Thyroid gland (tissue), 4 donors: Measurements from ENCODE around the gene LARGE1.

Source experiments
- POLR2A ChIP-seq, 2 donors: fragments of 450-650 bp; IDR thresholded peaks; one replicate each; pipeline ENCODE4 v1.6.1; 2017; ENCODE audit warnings: antibody characterized with exemption in 2 of 2, mild to moderate bottlenecking in 2 of 2, moderate library complexity in 1 of 2
- TF ChIP-seq, protein P1 (sequence below), 6 experiments: fragments of 200-600 bp in 3 of 6; fragments of 450-650 bp in 3 of 6; sonication (generic) in 3 of 6; IDR thresholded peaks; one replicate each; pipeline ENCODE4 v1.5.1; 2016 to 2019; ENCODE audit warnings: antibody characterized with exemption in 6 of 6, mild to moderate bottlenecking in 2 of 6, inconsistent platforms in 1 of 6, moderate library complexity in 1 of 6

DNA sequence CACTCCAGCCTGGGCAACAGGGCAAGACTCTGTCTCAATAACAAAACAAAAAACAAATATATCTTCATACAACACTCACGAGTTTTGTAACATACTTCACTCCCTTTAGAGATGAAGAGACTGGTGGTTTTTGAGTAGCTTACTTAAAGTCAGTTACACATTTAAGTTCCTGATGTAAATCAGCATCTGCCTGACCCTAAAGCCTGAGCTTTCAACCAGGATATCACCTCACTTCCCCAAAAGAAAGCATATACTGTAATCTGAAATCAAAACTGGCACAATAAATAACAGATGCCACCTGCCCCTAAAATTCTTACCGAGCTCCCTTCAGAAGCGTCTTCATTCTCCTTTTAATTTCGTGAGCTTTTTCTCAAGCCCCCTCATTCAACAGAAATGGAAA lies 31.5 kb downstream of the LARGE1 start:
- TF ChIP-seq POLR2A (IDR thresholded peaks at IDR 0.05), result no peak
- TF ChIP-seq, protein P1, sequence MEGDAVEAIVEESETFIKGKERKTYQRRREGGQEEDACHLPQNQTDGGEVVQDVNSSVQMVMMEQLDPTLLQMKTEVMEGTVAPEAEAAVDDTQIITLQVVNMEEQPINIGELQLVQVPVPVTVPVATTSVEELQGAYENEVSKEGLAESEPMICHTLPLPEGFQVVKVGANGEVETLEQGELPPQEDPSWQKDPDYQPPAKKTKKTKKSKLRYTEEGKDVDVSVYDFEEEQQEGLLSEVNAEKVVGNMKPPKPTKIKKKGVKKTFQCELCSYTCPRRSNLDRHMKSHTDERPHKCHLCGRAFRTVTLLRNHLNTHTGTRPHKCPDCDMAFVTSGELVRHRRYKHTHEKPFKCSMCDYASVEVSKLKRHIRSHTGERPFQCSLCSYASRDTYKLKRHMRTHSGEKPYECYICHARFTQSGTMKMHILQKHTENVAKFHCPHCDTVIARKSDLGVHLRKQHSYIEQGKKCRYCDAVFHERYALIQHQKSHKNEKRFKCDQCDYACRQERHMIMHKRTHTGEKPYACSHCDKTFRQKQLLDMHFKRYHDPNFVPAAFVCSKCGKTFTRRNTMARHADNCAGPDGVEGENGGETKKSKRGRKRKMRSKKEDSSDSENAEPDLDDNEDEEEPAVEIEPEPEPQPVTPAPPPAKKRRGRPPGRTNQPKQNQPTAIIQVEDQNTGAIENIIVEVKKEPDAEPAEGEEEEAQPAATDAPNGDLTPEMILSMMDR (IDR thresholded peaks at IDR 0.05), result no peak
